ENCODE measurements around the gene GJA3.

- TF ChIP-seq, protein P1, sequence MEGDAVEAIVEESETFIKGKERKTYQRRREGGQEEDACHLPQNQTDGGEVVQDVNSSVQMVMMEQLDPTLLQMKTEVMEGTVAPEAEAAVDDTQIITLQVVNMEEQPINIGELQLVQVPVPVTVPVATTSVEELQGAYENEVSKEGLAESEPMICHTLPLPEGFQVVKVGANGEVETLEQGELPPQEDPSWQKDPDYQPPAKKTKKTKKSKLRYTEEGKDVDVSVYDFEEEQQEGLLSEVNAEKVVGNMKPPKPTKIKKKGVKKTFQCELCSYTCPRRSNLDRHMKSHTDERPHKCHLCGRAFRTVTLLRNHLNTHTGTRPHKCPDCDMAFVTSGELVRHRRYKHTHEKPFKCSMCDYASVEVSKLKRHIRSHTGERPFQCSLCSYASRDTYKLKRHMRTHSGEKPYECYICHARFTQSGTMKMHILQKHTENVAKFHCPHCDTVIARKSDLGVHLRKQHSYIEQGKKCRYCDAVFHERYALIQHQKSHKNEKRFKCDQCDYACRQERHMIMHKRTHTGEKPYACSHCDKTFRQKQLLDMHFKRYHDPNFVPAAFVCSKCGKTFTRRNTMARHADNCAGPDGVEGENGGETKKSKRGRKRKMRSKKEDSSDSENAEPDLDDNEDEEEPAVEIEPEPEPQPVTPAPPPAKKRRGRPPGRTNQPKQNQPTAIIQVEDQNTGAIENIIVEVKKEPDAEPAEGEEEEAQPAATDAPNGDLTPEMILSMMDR (IDR thresholded peaks at IDR 0.05), result no peak
- TF ChIP-seq POLR2A (IDR thresholded peaks at IDR 0.05) (no peak), POLR2AphosphoS5 (IDR thresholded peaks at IDR 0.05) (no peak)
These were observed 19.4 kb downstream of the GJA3 start for GRCh38 chr13:20141238-20142022.

Measured in transverse colon (tissue), 4 donors.